Caco-2 (cell line): ENCODE results near the gene ECE2. TPM values are rescaled to one million over a fixed set of nuclear protein-coding genes. Genes with fewer than 3 reads are reported as not detected.
A peak's percentile ranks its signal among the peaks of the same experiment; 100 is the strongest.

Experiments
- Bru-seq: library from RNA; stranded (reverse); fragments of 400-500 nt; gene quantifications from one replicate; lab custom pipeline; 2021; lab: Mats Ljungman, UMichigan
- BruChase-seq, 2 experiments: library from RNA; stranded (reverse); fragments of 400-500 nt; gene quantifications; one replicate each; lab custom pipeline; 2021; lab: Mats Ljungman, UMichigan
- BruUV-seq: library from RNA; stranded (reverse); fragments of 400-500 nt; replicated peaks from 2 replicates; lab custom pipeline; 2021; lab: Mats Ljungman, UMichigan
- CTCF ChIA-PET: fragments of 300-600 bp; sonication (Branson Sonifier 250); formaldehyde crosslinking; loops from one replicate; lab custom pipeline; 2022; ENCODE audit warnings: antibody characterized with exemption; lab: Charles Lee
- POLR2A ChIA-PET: fragments of 300-600 bp; sonication (Branson Sonifier 250); formaldehyde crosslinking; loops from one replicate; lab custom pipeline; 2022; ENCODE audit warnings: antibody characterized with exemption; lab: Charles Lee
- DNase-seq, 2 experiments: peaks; one replicate each; pipeline versions ENCODE4 v3.0.0 to v3.0.0-alpha.2; 2020 to 2022
- H3K27me3 ChIP-seq: replicated peaks from 2 replicates; pipeline ENCODE4 v1.6.0; 2011; ENCODE audit warnings: low read length; ENCODE audit not compliant: control insufficient read depth, insufficient read depth
- H3K36me3 ChIP-seq: 2 replicates; pipeline ENCODE4 v1.5.1; 2011; ENCODE audit warnings: low read length; ENCODE audit not compliant: control insufficient read depth, insufficient read depth
- H3K4me1 ChIP-seq: fragments of 250-450 bp; sonication (Bioruptor Pico); 2 replicates; pipeline ENCODE4 v1.5.1; 2020; ENCODE audit warnings: mild to moderate bottlenecking
- H3K4me3 ChIP-seq: 2 replicates; pipeline ENCODE4 v1.5.1; 2011; ENCODE audit warnings: low read depth, mild to moderate bottlenecking, control low read depth, low read length
- H3K9me3 ChIP-seq: fragments of 250-450 bp; sonication (Bioruptor Pico); 2 replicates; pipeline ENCODE4 v1.5.1; 2020; ENCODE audit warnings: mild to moderate bottlenecking, moderate library complexity
- H3K27ac Mint-ChIP-seq: one replicate; pipeline ENCODE4 v1.8.0; 2022; ENCODE audit warnings: mixed read lengths; ENCODE audit not compliant: unreplicated experiment
- H3K27me3 Mint-ChIP-seq: one replicate; pipeline ENCODE4 v1.8.0; 2022; ENCODE audit warnings: mixed read lengths; ENCODE audit not compliant: insufficient read depth, unreplicated experiment
- H3K36me3 Mint-ChIP-seq: one replicate; pipeline ENCODE4 v1.8.0; 2022; ENCODE audit warnings: mild to moderate bottlenecking, mixed read lengths; ENCODE audit not compliant: insufficient read depth, unreplicated experiment
- H3K4me1 Mint-ChIP-seq: one replicate; pipeline ENCODE4 v1.8.0; 2022; ENCODE audit warnings: low read depth, mixed read lengths; ENCODE audit not compliant: unreplicated experiment
- H3K4me3 Mint-ChIP-seq: one replicate; pipeline ENCODE4 v1.8.0; 2022; ENCODE audit warnings: mild to moderate bottlenecking, moderate library complexity, mixed read lengths; ENCODE audit not compliant: unreplicated experiment
- H3K9me3 Mint-ChIP-seq: one replicate; pipeline ENCODE4 v1.8.0; 2022; ENCODE audit warnings: mixed read lengths; ENCODE audit not compliant: unreplicated experiment
- intact Hi-C: fragments of 100-400 bp; cut with micrococcal nuclease; formaldehyde crosslinking; loops from one replicate; pipeline ENCODE4 v1.10.0; 2022; ENCODE audit not compliant: unreplicated experiment
- long read RNA-seq: library from polyadenylated mRNA; stranded (forward); transcript quantifications from one replicate; pipeline ENCODE4 v2.0.0, GENCODE V29; 2022
- total RNA-seq: library from RNA; stranded (reverse); gene quantifications from 2 replicates; pipeline ENCODE4 v1.2.3, GENCODE V29; 2022
- TF ChIP-seq, protein P1 (sequence below), 2 experiments: fragments of 200-600 bp in 1 of 2; IDR thresholded peaks; 1 replicate in 1 of 2; 2 replicates in 1 of 2; pipeline versions ENCODE4 v1.5.1 to v1.8.0; 2011 to 2022; ENCODE audit warnings: antibody characterized with exemption in 1 of 2, control low read depth in 1 of 2, inconsistent platforms in 1 of 2, low read depth in 1 of 2, low read length in 1 of 2, mild to moderate bottlenecking in 1 of 2, moderate library complexity in 1 of 2; ENCODE audit not compliant: insufficient read depth in 1 of 2, severe bottlenecking in 1 of 2, unreplicated experiment in 1 of 2

The ECE2 gene
- total RNA-seq, result not detected in 2 replicates
- not detected for Bru-seq, nascent RNA
- not detected for BruChase-seq, experiment 1, labeled RNA remaining after a 2-hour chase
- BruChase-seq, experiment 2, labeled RNA remaining after a 6-hour chase, result not detected
- long read RNA-seq, result 0 reads

DNA sequence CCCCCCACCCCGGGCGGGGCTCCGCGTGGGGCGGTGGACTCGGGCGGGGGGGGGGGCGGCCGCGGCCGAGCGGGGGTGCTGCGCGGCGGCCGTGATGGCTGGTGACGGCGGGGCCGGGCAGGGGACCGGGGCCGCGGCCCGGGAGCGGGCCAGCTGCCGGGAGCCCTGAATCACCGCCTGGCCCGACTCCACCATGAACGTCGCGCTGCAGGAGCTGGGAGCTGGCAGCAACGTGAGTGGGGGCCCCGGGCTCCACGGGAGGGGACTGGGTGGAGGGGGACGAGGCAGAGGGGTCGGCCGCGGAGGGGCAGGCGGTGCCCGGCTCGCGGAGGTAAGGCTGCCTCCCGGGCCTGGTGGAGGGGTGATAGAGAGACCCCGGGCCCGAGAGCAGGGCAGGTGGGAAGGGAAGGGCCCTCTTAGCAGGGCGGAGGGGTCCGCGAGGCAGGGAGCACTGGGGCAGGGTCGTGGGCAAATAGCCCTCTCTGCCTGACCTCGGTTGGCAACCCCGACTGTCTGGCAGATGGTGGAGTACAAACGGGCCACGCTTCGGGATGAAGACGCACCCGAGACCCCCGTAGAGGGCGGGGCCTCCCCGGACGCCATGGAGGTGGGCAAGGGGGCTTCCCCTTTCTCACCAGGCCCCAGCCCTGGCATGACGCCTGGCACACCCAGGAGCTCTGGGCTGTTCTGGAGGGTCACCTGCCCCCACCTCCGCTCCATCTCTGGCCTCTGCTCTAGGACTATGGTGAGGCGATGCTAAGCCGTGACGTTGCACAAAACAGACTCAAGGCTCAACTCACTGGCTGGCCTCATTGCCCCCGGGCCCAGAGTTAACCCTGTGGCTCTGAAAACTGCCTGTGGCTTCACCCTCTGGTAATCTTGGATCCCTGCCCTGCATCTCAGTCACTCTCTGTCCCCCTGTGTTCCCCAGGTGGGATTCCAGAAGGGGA, at the start of gene ECE2:
ECE2 (plus strand) TSS at position 62 of the 950 bp plus-strand sequence; CDS start at position 194, 132 bp downstream.
- no TSS peak for BruUV-seq
- Mint-ChIP-seq H3K27me3 (peaks cover 9% of the 10 kb centered on the region), H3K4me1 (no peaks in the 10 kb centered on the region), H3K27ac (no peak within 1 kb of the TSS), H3K36me3 (no peaks in the 10 kb centered on the region), H3K4me3 (no peak within 1 kb of the TSS), H3K9me3 (no peaks in the 10 kb centered on the region)
- no peak for DNase-seq
- Histone ChIP-seq H3K4me1 (no peaks in the 10 kb centered on the region), H3K27me3 (no peaks in the 10 kb centered on the region), H3K9me3 (no peaks in the 10 kb centered on the region), H3K4me3 (no peak within 1 kb of the TSS), H3K36me3 (no peaks in the 10 kb centered on the region)
- ChIA-PET POLR2A (no interaction called here), CTCF (no interaction called here)
- intact Hi-C loops, result no loop called here
- TF ChIP-seq, protein P1, sequence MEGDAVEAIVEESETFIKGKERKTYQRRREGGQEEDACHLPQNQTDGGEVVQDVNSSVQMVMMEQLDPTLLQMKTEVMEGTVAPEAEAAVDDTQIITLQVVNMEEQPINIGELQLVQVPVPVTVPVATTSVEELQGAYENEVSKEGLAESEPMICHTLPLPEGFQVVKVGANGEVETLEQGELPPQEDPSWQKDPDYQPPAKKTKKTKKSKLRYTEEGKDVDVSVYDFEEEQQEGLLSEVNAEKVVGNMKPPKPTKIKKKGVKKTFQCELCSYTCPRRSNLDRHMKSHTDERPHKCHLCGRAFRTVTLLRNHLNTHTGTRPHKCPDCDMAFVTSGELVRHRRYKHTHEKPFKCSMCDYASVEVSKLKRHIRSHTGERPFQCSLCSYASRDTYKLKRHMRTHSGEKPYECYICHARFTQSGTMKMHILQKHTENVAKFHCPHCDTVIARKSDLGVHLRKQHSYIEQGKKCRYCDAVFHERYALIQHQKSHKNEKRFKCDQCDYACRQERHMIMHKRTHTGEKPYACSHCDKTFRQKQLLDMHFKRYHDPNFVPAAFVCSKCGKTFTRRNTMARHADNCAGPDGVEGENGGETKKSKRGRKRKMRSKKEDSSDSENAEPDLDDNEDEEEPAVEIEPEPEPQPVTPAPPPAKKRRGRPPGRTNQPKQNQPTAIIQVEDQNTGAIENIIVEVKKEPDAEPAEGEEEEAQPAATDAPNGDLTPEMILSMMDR (IDR thresholded peaks at IDR 0.05; ENCODE audit: insufficient read depth in 1 of 2, low read depth in 1 of 2, low read length in 1 of 2, severe bottlenecking in 1 of 2, unreplicated experiment in 1 of 2), result no peak

DNA sequence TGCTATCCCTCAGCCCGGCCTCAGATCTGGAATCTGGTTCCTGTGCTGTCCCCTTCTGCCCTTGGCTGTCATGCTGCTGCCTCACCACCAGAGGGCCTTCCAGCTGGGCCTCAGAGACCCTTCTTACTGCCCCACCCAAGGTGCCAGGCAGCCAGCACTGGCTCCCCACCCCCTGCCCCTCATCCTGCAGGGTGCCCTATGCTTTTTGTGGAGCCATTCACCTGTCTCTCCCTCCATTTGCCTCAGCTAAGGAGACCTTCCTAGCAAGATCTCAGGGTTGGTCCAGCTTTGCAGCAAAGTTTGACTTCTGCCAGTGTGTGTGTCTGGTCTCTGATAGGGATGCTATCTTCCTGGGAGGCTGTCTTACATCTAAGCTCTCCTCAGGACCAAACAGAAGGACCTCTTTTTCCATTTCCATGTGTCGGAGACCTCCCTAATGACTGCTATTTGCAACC, 48.3 kb upstream of the ECE2 start:
- no peak overlapping the region for H3K27ac Mint-ChIP-seq
- POLR2A ChIA-PET, result interaction anchor here (0.8 kb wide), 1 partner anchor 42 kb away, joined by 4 read pairs; the partner anchor contains the start of gene ABCF3
- H3K36me3 Mint-ChIP-seq, result peaks cover 4% of the 10 kb centered on the region
- Histone ChIP-seq H3K4me1 (peaks cover 9% of the 10 kb centered on the region), H3K9me3 (no peaks in the 10 kb centered on the region), H3K36me3 (no peaks in the 10 kb centered on the region), H3K4me3 (no peak overlapping the region), H3K27me3 (peaks cover 5% of the 10 kb centered on the region)
- peak; percentile 49 to 58 for DNase-seq
- H3K9me3 Mint-ChIP-seq, result no peaks in the 10 kb centered on the region
- TF ChIP-seq, protein P1 (IDR thresholded peaks at IDR 0.05; ENCODE audit: insufficient read depth in 1 of 2, low read depth in 1 of 2, low read length in 1 of 2, severe bottlenecking in 1 of 2, unreplicated experiment in 1 of 2), result peak; percentile 82 to 88
- CTCF ChIA-PET, result interaction anchor here (0.6 to 2.0 kb wide), 10 partner anchors 8 to 117 kb away, joined by 3 to 10 read pairs (median 3); partner anchors contain the start of gene ABCF3
- peaks cover 7% of the 10 kb centered on the region for H3K4me1 Mint-ChIP-seq
- H3K4me3 Mint-ChIP-seq, result no peak overlapping the region
- H3K27me3 Mint-ChIP-seq, result peaks cover 29% of the 10 kb centered on the region
- intact Hi-C loops, result loop anchor here (1.0 kb wide), 1 partner anchor 62 kb away; no protein-coding TSS in a partner anchor
- no TSS peak for BruUV-seq
